Endothelial cell of umbilical vein (primary cell): ENCODE data around the gene C10orf53. TPM values are rescaled to one million over a fixed set of nuclear protein-coding genes. Genes with fewer than 3 reads are reported as not detected.

Source experiments
- BruUV-seq: library from RNA; stranded (reverse); fragments of 400-500 nt; replicated peaks from 2 replicates; lab custom pipeline; 2021; lab: Mats Ljungman, UMichigan
- CTCF ChIA-PET: fragments of 300-600, 350-600 bp; sonication (Branson Sonifier 250); formaldehyde crosslinking; loops from one replicate; lab custom pipeline; 2021; ENCODE audit warnings: antibody characterized with exemption, inconsistent platforms; lab: Charles Lee
- POLR2A ChIA-PET: fragments of 300-600, 350-600 bp; sonication (Branson Sonifier 250); formaldehyde crosslinking; loops from one replicate; lab custom pipeline; 2021; ENCODE audit warnings: antibody characterized with exemption, inconsistent platforms; lab: Charles Lee
- DNase-seq: peaks from one replicate; pipeline ENCODE4 v3.0.0-alpha.2; 2011; ENCODE audit warnings: low read depth, low spot score
- FAIRE-seq: peaks from 2 replicates; lab custom pipeline; 2011; peaks lifted over from hg19 to GRCh38; lab: Jason Lieb, UNC
- H2AFZ ChIP-seq: 2 replicates; pipeline ENCODE4 v1.6.0; 2012; ENCODE audit warnings: low read depth, low read length, control low read depth, inconsistent platforms
- H3K27ac ChIP-seq: 2 replicates; pipeline ENCODE4 v1.5.1; 2011; ENCODE audit warnings: low read depth, mild to moderate bottlenecking, control low read depth, low read length, moderate library complexity; ENCODE audit not compliant: insufficient read depth
- H3K27me3 ChIP-seq, 2 experiments: 2 replicates each; pipeline versions ENCODE4 v1.6.0 to v1.6.1; 2011; ENCODE audit warnings: low read length in 2 of 2, mixed read lengths in 1 of 2; ENCODE audit not compliant: control insufficient read depth in 2 of 2, insufficient read depth in 2 of 2
- H3K36me3 ChIP-seq, 2 experiments: 2 replicates in 1 of 2; 3 replicates in 1 of 2; pipeline ENCODE4 v1.5.1; 2011; ENCODE audit warnings: low read length in 2 of 2, mild to moderate bottlenecking in 1 of 2, moderate library complexity in 1 of 2; ENCODE audit not compliant: control insufficient read depth in 2 of 2, insufficient read depth in 2 of 2; ENCODE audit errors: extremely low read depth in 1 of 2
- H3K4me1 ChIP-seq: 3 replicates; pipeline ENCODE4 v1.5.1; 2011; ENCODE audit warnings: mild to moderate bottlenecking, low read length; ENCODE audit not compliant: control insufficient read depth, insufficient read depth; ENCODE audit errors: extremely low read depth
- H3K4me2 ChIP-seq: 2 replicates; pipeline ENCODE4 v1.6.1; 2011; ENCODE audit warnings: low read length, control low read depth, mixed read lengths; ENCODE audit not compliant: insufficient read depth
- H3K4me3 ChIP-seq, 3 experiments: fragments of 200-600 bp in 1 of 3; sonication (generic), shearing (Covaris generic) in 1 of 3; replicated peaks in 1 of 3; 2 replicates each; pipeline ENCODE4 v1.5.1; 2011 to 2016; ENCODE audit warnings: control low read depth in 3 of 3, low read length in 3 of 3, mild to moderate bottlenecking in 2 of 3, inconsistent platforms in 1 of 3, low read depth in 1 of 3, moderate library complexity in 1 of 3; ENCODE audit not compliant: insufficient read depth in 1 of 3
- H3K79me2 ChIP-seq: 2 replicates; pipeline ENCODE4 v1.6.0; 2012; ENCODE audit warnings: low read length, inconsistent platforms; ENCODE audit not compliant: control insufficient read depth, insufficient read depth
- H3K9ac ChIP-seq: replicated peaks from 2 replicates; pipeline ENCODE3; 2011; ENCODE audit warnings: low read length, control low read depth; ENCODE audit not compliant: insufficient read depth; ENCODE audit errors: extremely low read depth
- H3K9me1 ChIP-seq: replicated peaks from 3 replicates; pipeline ENCODE4 v1.6.0; 2011; ENCODE audit warnings: mild to moderate bottlenecking, low read length; ENCODE audit not compliant: control insufficient read depth, insufficient read depth; ENCODE audit errors: extremely low read depth
- H3K9me3 ChIP-seq: replicated peaks from 2 replicates; pipeline ENCODE4 v1.5.1; 2012; ENCODE audit warnings: low read length, inconsistent platforms; ENCODE audit not compliant: control insufficient read depth, insufficient read depth
- H4K20me1 ChIP-seq: replicated peaks from 2 replicates; pipeline ENCODE3; 2011; ENCODE audit warnings: mild to moderate bottlenecking, low read length; ENCODE audit not compliant: control insufficient read depth, insufficient read depth; ENCODE audit errors: extremely low read depth
- EZH2 ChIP-seq: IDR thresholded peaks from 2 replicates; pipeline ENCODE4 v1.6.1; 2012; ENCODE audit warnings: borderline replicate concordance, low read depth, mild to moderate bottlenecking, moderate library complexity, low read length, inconsistent platforms; ENCODE audit not compliant: severe bottlenecking
- FOS ChIP-seq: IDR thresholded peaks from 2 replicates; pipeline ENCODE4 v1.6.1; 2011; ENCODE audit warnings: mild to moderate bottlenecking, low read length, moderate library complexity, borderline replicate concordance; ENCODE audit not compliant: insufficient read depth
- GATA2 ChIP-seq: IDR thresholded peaks from 2 replicates; pipeline ENCODE4 v1.7.0; 2011; ENCODE audit warnings: low read depth, mild to moderate bottlenecking, moderate library complexity, mixed read lengths, low read length; ENCODE audit not compliant: insufficient read length, insufficient read depth
- JUN ChIP-seq: IDR thresholded peaks from 2 replicates; pipeline ENCODE4 v1.6.1; 2011; ENCODE audit warnings: borderline replicate concordance, low read depth; ENCODE audit not compliant: insufficient read length, insufficient read depth
- MYC ChIP-seq: IDR thresholded peaks from one replicate; pipeline ENCODE4 v1.6.1; 2011; ENCODE audit warnings: mild to moderate bottlenecking, low read depth, low read length
- POLR2A ChIP-seq: IDR thresholded peaks from 2 replicates; pipeline ENCODE4 v1.6.1; 2012; ENCODE audit warnings: low read depth, mild to moderate bottlenecking, control low read depth, low read length
- POLR2AphosphoS5 ChIP-seq: IDR thresholded peaks from 2 replicates; pipeline ENCODE4 v1.6.1; 2012; ENCODE audit warnings: low read depth, mild to moderate bottlenecking, control low read depth, low read length, moderate library complexity; ENCODE audit not compliant: insufficient read depth
- dilution Hi-C: fragments of 300-500 bp; cut with MboI; formaldehyde crosslinking; loops from one replicate; pipeline ENCODE4 v1.15.0; 2019; ENCODE audit warnings: low sequenced_read_pairs; ENCODE audit not compliant: extremely low pct_ligation_motif_present
- intact Hi-C: fragments of 100-400 bp; cut with micrococcal nuclease; formaldehyde crosslinking; loops from one replicate; pipeline ENCODE4 v1.10.0; 2022
- polyA plus RNA-seq, 4 experiments: library from polyadenylated mRNA; depleted of rRNA in 3 of 4; stranded (reverse) in 3 of 4; unstranded in 1 of 4; fragments of >200 nt; gene quantifications; 2 replicates each; pipeline versions ENCODE4 v1.2.1 to v1.2.3, GENCODE V29; 2011 to 2012; ENCODE audit warnings: missing spikeins in 1 of 4
- total RNA-seq: library from RNA; stranded (reverse); gene quantifications from 2 replicates; pipeline ENCODE4 v1.2.3, GENCODE V29; 2021
- TF ChIP-seq, protein P1 (sequence below), 2 donors: IDR thresholded peaks; 1 replicate in 1 of 2; 2 replicates in 1 of 2; pipeline ENCODE4 v1.5.1; 2011; ENCODE audit warnings: low read length in 2 of 2, mild to moderate bottlenecking in 2 of 2, moderate library complexity in 2 of 2, control low read depth in 1 of 2, inconsistent platforms in 1 of 2, low read depth in 1 of 2; ENCODE audit not compliant: insufficient read depth in 1 of 2; ENCODE audit errors: extremely low read depth in 1 of 2
- TF ChIP-seq, protein P2 (sequence below): IDR thresholded peaks from 2 replicates; pipeline ENCODE4 v1.6.1; 2011; ENCODE audit not compliant: insufficient read depth, insufficient read length

C10orf53 gene
- total and polyA plus RNA-seq, 2 donors (not counting 3 experiments of a cell fraction or from before 2014, with no cell fraction given), result not detected

DNA sequence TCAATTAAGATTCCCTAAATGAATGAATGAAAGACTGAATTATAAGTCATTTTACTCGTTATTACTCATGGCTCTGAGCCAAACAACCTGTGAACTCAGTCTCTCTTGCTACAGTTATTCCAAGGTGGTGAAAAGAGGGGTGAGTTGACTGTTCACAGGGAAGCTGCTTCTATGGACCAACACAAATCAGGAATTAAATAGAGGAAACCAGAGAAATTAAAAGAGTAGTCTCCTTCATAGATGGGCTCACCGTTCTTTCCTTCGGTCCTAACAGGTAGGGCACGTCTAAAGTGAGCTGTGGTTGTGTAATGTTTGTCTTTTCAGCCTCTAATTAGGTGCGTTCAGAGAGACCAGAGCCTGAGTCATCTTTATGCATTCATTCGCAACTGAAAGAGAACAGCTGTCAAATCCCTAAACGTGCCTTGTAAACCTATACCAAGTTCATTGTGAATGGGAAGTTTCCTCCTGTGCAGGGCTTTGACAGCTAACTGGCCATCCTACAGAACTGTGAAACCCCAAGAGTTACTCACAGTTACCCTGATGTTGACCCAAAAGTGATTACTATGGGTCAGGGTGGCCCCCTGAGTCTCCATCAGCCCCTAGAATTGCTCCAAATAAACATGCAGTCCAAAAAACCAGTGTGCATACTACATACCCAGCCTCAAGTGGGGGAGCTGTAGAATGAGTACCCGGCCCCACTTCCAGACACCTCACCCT is 18.2 kb upstream of the C10orf53 start:
- H3K27ac ChIP-seq, result no peak overlapping the region
- no peaks in the 10 kb centered on the region for H3K9me1 ChIP-seq
- H3K9me3 ChIP-seq, result no peaks in the 10 kb centered on the region
- no peaks in the 10 kb centered on the region for H3K36me3 ChIP-seq
- dilution Hi-C loops (no loop called here), intact Hi-C loops (no loop called here)
- H3K27me3 ChIP-seq, result no peaks in the 10 kb centered on the region
- no TSS peak for BruUV-seq
- H3K4me3 ChIP-seq, result no peak overlapping the region
- FAIRE-seq (no peak), DNase-seq (no peak)
- H2AFZ ChIP-seq, result no peak overlapping the region
- TF ChIP-seq, protein P1, sequence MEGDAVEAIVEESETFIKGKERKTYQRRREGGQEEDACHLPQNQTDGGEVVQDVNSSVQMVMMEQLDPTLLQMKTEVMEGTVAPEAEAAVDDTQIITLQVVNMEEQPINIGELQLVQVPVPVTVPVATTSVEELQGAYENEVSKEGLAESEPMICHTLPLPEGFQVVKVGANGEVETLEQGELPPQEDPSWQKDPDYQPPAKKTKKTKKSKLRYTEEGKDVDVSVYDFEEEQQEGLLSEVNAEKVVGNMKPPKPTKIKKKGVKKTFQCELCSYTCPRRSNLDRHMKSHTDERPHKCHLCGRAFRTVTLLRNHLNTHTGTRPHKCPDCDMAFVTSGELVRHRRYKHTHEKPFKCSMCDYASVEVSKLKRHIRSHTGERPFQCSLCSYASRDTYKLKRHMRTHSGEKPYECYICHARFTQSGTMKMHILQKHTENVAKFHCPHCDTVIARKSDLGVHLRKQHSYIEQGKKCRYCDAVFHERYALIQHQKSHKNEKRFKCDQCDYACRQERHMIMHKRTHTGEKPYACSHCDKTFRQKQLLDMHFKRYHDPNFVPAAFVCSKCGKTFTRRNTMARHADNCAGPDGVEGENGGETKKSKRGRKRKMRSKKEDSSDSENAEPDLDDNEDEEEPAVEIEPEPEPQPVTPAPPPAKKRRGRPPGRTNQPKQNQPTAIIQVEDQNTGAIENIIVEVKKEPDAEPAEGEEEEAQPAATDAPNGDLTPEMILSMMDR (IDR thresholded peaks at IDR 0.05; ENCODE audit: extremely low read depth in 1 of 2, insufficient read depth in 1 of 2, low read depth in 1 of 2, low read length in 2 of 2), result no peak
- TF ChIP-seq FOS, result no peak
- no peak for TF ChIP-seq EZH2
- no peak for TF ChIP-seq POLR2AphosphoS5
- TF ChIP-seq MYC, result no peak
- TF ChIP-seq GATA2, result no peak
- TF ChIP-seq, protein P2, sequence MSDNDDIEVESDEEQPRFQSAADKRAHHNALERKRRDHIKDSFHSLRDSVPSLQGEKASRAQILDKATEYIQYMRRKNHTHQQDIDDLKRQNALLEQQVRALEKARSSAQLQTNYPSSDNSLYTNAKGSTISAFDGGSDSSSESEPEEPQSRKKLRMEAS, result no peak
- no peak for TF ChIP-seq POLR2A
- no peak for TF ChIP-seq JUN
- no peaks in the 10 kb centered on the region for H3K79me2 ChIP-seq
- H3K4me1 ChIP-seq, result no peaks in the 10 kb centered on the region
- ChIA-PET CTCF (interaction anchor here (0.8 kb wide), 1 partner anchor 54 kb away, joined by 3 read pairs; no protein-coding TSS in a partner anchor), POLR2A (no interaction called here)
- H4K20me1 ChIP-seq, result no peaks in the 10 kb centered on the region
- H3K4me2 ChIP-seq, result no peak overlapping the region
- H3K9ac ChIP-seq, result no peak overlapping the region
